CD4-positive, alpha-beta T cell (primary cell): ENCODE data around the gene NPIPB9. TPM values are rescaled to one million over a fixed set of nuclear protein-coding genes. Genes with fewer than 3 reads are reported as not detected.
"Not testable (repeated sequence)": the region's sequence is repeated elsewhere in the genome, so short reads cannot be mapped to it uniquely, and the experiment has no call there.

Source experiments
- ATAC-seq: fragments of 200-7000 bp; cut with Tn5 transposase; one replicate; pipeline ENCODE4 v1.10.0; 2022; ENCODE audit warnings: mild to moderate bottlenecking; ENCODE audit not compliant: poor library complexity
- CTCF ChIA-PET: fragments of 350-600 bp; sonication (Branson Sonifier 250); formaldehyde crosslinking; loops from one replicate; lab custom pipeline; 2021; ENCODE audit warnings: antibody characterized with exemption, inconsistent platforms; lab: Charles Lee
- POLR2A ChIA-PET: fragments of 350-600 bp; sonication (Branson Sonifier 250); formaldehyde crosslinking; loops from one replicate; lab custom pipeline; 2021; ENCODE audit warnings: antibody characterized with exemption, inconsistent platforms; lab: Charles Lee
- DNase-seq, 14 experiments: peaks; one replicate each; pipeline ENCODE4 v3.0.0-alpha.2; 2013 to 2020; ENCODE audit warnings: mixed read lengths in 2 of 14
- H3K27ac ChIP-seq, 2 donors: one replicate each; pipeline versions ENCODE4 v1.5.1 to v1.7.0; 2013; ENCODE audit warnings: low read length in 2 of 2, low read depth in 1 of 2, mild to moderate bottlenecking in 1 of 2
- H3K27me3 ChIP-seq, 2 experiments: 1 replicate in 1 of 2; 2 replicates in 1 of 2; pipeline versions ENCODE4 v1.6.1 to v1.7.0; 2013; ENCODE audit warnings: low read length in 2 of 2, control low read depth in 1 of 2, mild to moderate bottlenecking in 1 of 2, moderate library complexity in 1 of 2; ENCODE audit not compliant: insufficient read depth in 2 of 2, control insufficient read depth in 1 of 2
- H3K36me3 ChIP-seq: one replicate; pipeline ENCODE4 v1.6.1; 2013; ENCODE audit warnings: low read length, control low read depth; ENCODE audit not compliant: insufficient read depth
- H3K4me1 ChIP-seq: one replicate; pipeline ENCODE4 v1.6.1; 2013; ENCODE audit warnings: low read length, control low read depth; ENCODE audit not compliant: insufficient read depth
- H3K4me3 ChIP-seq: one replicate; pipeline ENCODE4 v1.5.1; 2013; ENCODE audit warnings: mild to moderate bottlenecking, low read length, moderate library complexity
- H3K9me3 ChIP-seq, 2 experiments: 1 replicate in 1 of 2; 2 replicates in 1 of 2; pipeline versions ENCODE4 v1.6.1 to v1.7.0; 2013; ENCODE audit warnings: low read length in 2 of 2, mild to moderate bottlenecking in 2 of 2, control low read depth in 1 of 2, moderate library complexity in 1 of 2; ENCODE audit not compliant: control insufficient read depth in 1 of 2, insufficient read depth in 1 of 2
- H3K27ac Mint-ChIP-seq: one replicate; pipeline ENCODE4 v1.8.0; 2020; ENCODE audit warnings: mixed read lengths
- H3K27me3 Mint-ChIP-seq: one replicate; pipeline ENCODE4 v1.8.0; 2021; ENCODE audit warnings: mixed read lengths
- H3K36me3 Mint-ChIP-seq: one replicate; pipeline ENCODE4 v1.8.0; 2021; ENCODE audit warnings: low read depth, mixed read lengths
- H3K4me1 Mint-ChIP-seq: one replicate; pipeline ENCODE4 v1.8.0; 2021; ENCODE audit warnings: low read depth, mixed read lengths
- H3K4me3 Mint-ChIP-seq: one replicate; pipeline ENCODE4 v1.8.0; 2020; ENCODE audit warnings: mild to moderate bottlenecking, mixed read lengths
- H3K9me3 Mint-ChIP-seq: one replicate; pipeline ENCODE4 v1.8.0; 2020; ENCODE audit warnings: mixed read lengths
- intact Hi-C, 2 experiments: fragments of 100-400 bp; cut with DNase I in 1 of 2; cut with micrococcal nuclease in 1 of 2; formaldehyde crosslinking; loops; one replicate each; pipeline versions ENCODE4 v1.15.1 to v1.9.0; 2023 to 2025; cut with DNase I, micrococcal nuclease
- total RNA-seq, 174 experiments: library from RNA in 2 of 174; stranded (reverse) in 2 of 174; gene quantifications; one replicate each; pipeline ENCODE4 v1.2.3 and lab custom pipeline; 2021 to 2026

The NPIPB9 gene
- total RNA-seq, 2 experiments from 2014 or later = 1.9 to 2.6 TPM

- H3K36me3 ChIP-seq, H3K27ac ChIP-seq, CTCF ChIA-PET, H3K4me1 ChIP-seq, H3K36me3 Mint-ChIP-seq, POLR2A ChIA-PET, intact Hi-C loops, H3K27me3 ChIP-seq, H3K4me1 Mint-ChIP-seq, DNase-seq, H3K9me3 ChIP-seq, H3K27ac Mint-ChIP-seq, H3K4me3 ChIP-seq, H3K9me3 Mint-ChIP-seq, H3K4me3 Mint-ChIP-seq, H3K27me3 Mint-ChIP-seq: not testable (repeated sequence)
- ATAC-seq = peak; percentile 90
Observed at GRCh38 chr16:28739787-28740186, 11.8 kb upstream of the NPIPB9 start.

GRCh38 chr16:28740631-28741030, 11.0 kb upstream of the NPIPB9 start:
- H3K27ac Mint-ChIP-seq, ATAC-seq, CTCF ChIA-PET, H3K9me3 ChIP-seq, H3K9me3 Mint-ChIP-seq, H3K4me1 Mint-ChIP-seq, H3K36me3 Mint-ChIP-seq, POLR2A ChIA-PET, H3K4me1 ChIP-seq, H3K36me3 ChIP-seq, H3K27me3 ChIP-seq, DNase-seq, H3K27me3 Mint-ChIP-seq, H3K4me3 Mint-ChIP-seq, H3K27ac ChIP-seq, H3K4me3 ChIP-seq, intact Hi-C loops: not testable (repeated sequence)

GRCh38 chr16:28741295-28741694, 10.3 kb upstream of the NPIPB9 start:
- intact Hi-C loops = not testable (repeated sequence)

GRCh38 chr16:28746618-28747350, 4.8 kb upstream of the NPIPB9 start:
- POLR2A ChIA-PET, H3K4me3 ChIP-seq, H3K27me3 Mint-ChIP-seq, H3K4me1 Mint-ChIP-seq, CTCF ChIA-PET, H3K4me1 ChIP-seq, ATAC-seq, intact Hi-C loops, H3K27me3 ChIP-seq, H3K9me3 ChIP-seq, H3K36me3 Mint-ChIP-seq, H3K4me3 Mint-ChIP-seq, H3K9me3 Mint-ChIP-seq, H3K27ac ChIP-seq, H3K36me3 ChIP-seq, H3K27ac Mint-ChIP-seq: not testable (repeated sequence)
- peak in 1 of 14 experiments; percentile 12 for DNase-seq

More at GRCh38 chr16:28741295-28741694, 10.3 kb upstream of the NPIPB9 start:
- H3K27ac Mint-ChIP-seq, CTCF ChIA-PET, H3K9me3 Mint-ChIP-seq, H3K36me3 Mint-ChIP-seq, H3K4me1 Mint-ChIP-seq, H3K27ac ChIP-seq, POLR2A ChIA-PET, H3K27me3 ChIP-seq, H3K36me3 ChIP-seq, H3K9me3 ChIP-seq, H3K4me1 ChIP-seq, ATAC-seq, H3K27me3 Mint-ChIP-seq, DNase-seq, H3K4me3 Mint-ChIP-seq, H3K4me3 ChIP-seq: not testable (repeated sequence)

- H3K9me3 ChIP-seq, H3K27ac Mint-ChIP-seq, H3K4me1 ChIP-seq, H3K27me3 Mint-ChIP-seq, H3K27me3 ChIP-seq, H3K4me1 Mint-ChIP-seq, CTCF ChIA-PET, H3K36me3 Mint-ChIP-seq, H3K36me3 ChIP-seq, H3K27ac ChIP-seq, intact Hi-C loops, H3K9me3 Mint-ChIP-seq, H3K4me3 ChIP-seq, POLR2A ChIA-PET: not testable (repeated sequence)
- ATAC-seq = peak; percentile 99
- peak overlapping the region; percentile 48 for H3K4me3 Mint-ChIP-seq
- peak in 11 of 14 experiments; percentile 3 to 53 (median 38) for DNase-seq
Observed at GRCh38 chr16:28749997-28750465, 1.6 kb upstream of the NPIPB9 start.

GRCh38 chr16:28750469-28751067, 1.0 kb upstream of the NPIPB9 start:
- H3K27ac ChIP-seq, H3K9me3 Mint-ChIP-seq, DNase-seq, H3K36me3 Mint-ChIP-seq, H3K4me1 ChIP-seq, H3K27me3 ChIP-seq, H3K36me3 ChIP-seq, H3K9me3 ChIP-seq, H3K4me3 ChIP-seq, H3K27ac Mint-ChIP-seq, intact Hi-C loops, H3K27me3 Mint-ChIP-seq, H3K4me1 Mint-ChIP-seq, POLR2A ChIA-PET, ATAC-seq, H3K4me3 Mint-ChIP-seq, CTCF ChIA-PET: not testable (repeated sequence)

GRCh38 chr16:28781697-28782096, 30.1 kb downstream of the NPIPB9 start:
- H3K9me3 Mint-ChIP-seq, ATAC-seq, H3K9me3 ChIP-seq, H3K36me3 ChIP-seq, DNase-seq, H3K36me3 Mint-ChIP-seq, H3K4me1 ChIP-seq, H3K4me3 ChIP-seq, H3K27ac Mint-ChIP-seq, H3K4me1 Mint-ChIP-seq, H3K27ac ChIP-seq, H3K4me3 Mint-ChIP-seq, POLR2A ChIA-PET, intact Hi-C loops, H3K27me3 Mint-ChIP-seq, CTCF ChIA-PET, H3K27me3 ChIP-seq: not testable (repeated sequence)
